ENCODE data around the gene EYA4.

- TF ChIP-seq POLR2AphosphoS5 (IDR thresholded peaks at IDR 0.05) (no peak), EP300 (IDR thresholded peaks at IDR 0.05) (no peak), POLR2A (IDR thresholded peaks at IDR 0.05) (no peak)
- TF ChIP-seq, protein P1, sequence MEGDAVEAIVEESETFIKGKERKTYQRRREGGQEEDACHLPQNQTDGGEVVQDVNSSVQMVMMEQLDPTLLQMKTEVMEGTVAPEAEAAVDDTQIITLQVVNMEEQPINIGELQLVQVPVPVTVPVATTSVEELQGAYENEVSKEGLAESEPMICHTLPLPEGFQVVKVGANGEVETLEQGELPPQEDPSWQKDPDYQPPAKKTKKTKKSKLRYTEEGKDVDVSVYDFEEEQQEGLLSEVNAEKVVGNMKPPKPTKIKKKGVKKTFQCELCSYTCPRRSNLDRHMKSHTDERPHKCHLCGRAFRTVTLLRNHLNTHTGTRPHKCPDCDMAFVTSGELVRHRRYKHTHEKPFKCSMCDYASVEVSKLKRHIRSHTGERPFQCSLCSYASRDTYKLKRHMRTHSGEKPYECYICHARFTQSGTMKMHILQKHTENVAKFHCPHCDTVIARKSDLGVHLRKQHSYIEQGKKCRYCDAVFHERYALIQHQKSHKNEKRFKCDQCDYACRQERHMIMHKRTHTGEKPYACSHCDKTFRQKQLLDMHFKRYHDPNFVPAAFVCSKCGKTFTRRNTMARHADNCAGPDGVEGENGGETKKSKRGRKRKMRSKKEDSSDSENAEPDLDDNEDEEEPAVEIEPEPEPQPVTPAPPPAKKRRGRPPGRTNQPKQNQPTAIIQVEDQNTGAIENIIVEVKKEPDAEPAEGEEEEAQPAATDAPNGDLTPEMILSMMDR (IDR thresholded peaks at IDR 0.05), result no peak
These were observed 262.2 kb downstream of the EYA4 start for GRCh38 chr6:133503336-133503729.
